Hepatocyte (in vitro differentiated cells): Measurements from ENCODE around the gene HAS3. TPM values are rescaled to one million over a fixed set of nuclear protein-coding genes. Genes with fewer than 3 reads are reported as not detected.

Experiments
- DNase-seq: peaks from one replicate; pipeline ENCODE4 v3.0.0-alpha.2; 2016; ENCODE audit warnings: low spot score
- H2AFZ ChIP-seq: fragments of 200-600 bp; sonication (generic); 2 replicates; pipeline ENCODE4 v1.6.0; 2016; ENCODE audit warnings: antibody characterized with exemption, mild to moderate bottlenecking
- H3K27ac ChIP-seq: fragments of 200-600 bp; sonication (generic); 2 replicates; pipeline ENCODE4 v1.5.1; 2016; ENCODE audit warnings: mild to moderate bottlenecking
- H3K27me3 ChIP-seq: fragments of 200-600 bp; sonication (generic); 2 replicates; pipeline ENCODE4 v1.6.1; 2016
- H3K36me3 ChIP-seq: fragments of 200-600 bp; sonication (generic); replicated peaks from 2 replicates; pipeline ENCODE4 v1.5.1; 2016; ENCODE audit warnings: low read depth; ENCODE audit not compliant: insufficient read depth
- H3K4me1 ChIP-seq: fragments of 200-600 bp; sonication (generic); 2 replicates; pipeline ENCODE4 v1.5.1; 2016; ENCODE audit warnings: mild to moderate bottlenecking, moderate library complexity; ENCODE audit not compliant: insufficient read depth
- H3K4me2 ChIP-seq: fragments of 200-600 bp; sonication (generic); 2 replicates; pipeline ENCODE4 v1.6.0; 2016
- H3K4me3 ChIP-seq: fragments of 200-600 bp; sonication (generic); 2 replicates; pipeline ENCODE4 v1.5.1; 2016; ENCODE audit warnings: mild to moderate bottlenecking
- H3K79me2 ChIP-seq: fragments of 200-600 bp; sonication (generic); 2 replicates; pipeline ENCODE4 v1.6.0; 2017; ENCODE audit warnings: mild to moderate bottlenecking
- H3K9me2 ChIP-seq: fragments of 200-600 bp; sonication (generic); replicated peaks from 2 replicates; pipeline ENCODE4 v1.6.0; 2017; ENCODE audit warnings: mild to moderate bottlenecking; ENCODE audit not compliant: insufficient read depth
- H3K9me3 ChIP-seq: fragments of 200-600 bp; sonication (generic); 2 replicates; pipeline ENCODE4 v1.5.1; 2016; ENCODE audit warnings: low read depth, mild to moderate bottlenecking
- H4K20me1 ChIP-seq: fragments of 200-600 bp; sonication (generic); 2 replicates; pipeline ENCODE4 v1.6.0; 2016; ENCODE audit warnings: mild to moderate bottlenecking; ENCODE audit not compliant: insufficient read depth, poor library complexity, severe bottlenecking
- CTCF ChIP-seq: fragments of 200-600 bp; sonication (generic); IDR thresholded peaks from 2 replicates; pipeline ENCODE4 v1.5.1; 2016; ENCODE audit warnings: antibody characterized with exemption, mild to moderate bottlenecking; ENCODE audit not compliant: poor library complexity
- EZH2 ChIP-seq: fragments of 200-600 bp; sonication (generic); IDR thresholded peaks from 2 replicates; pipeline ENCODE4 v1.6.1; 2016; ENCODE audit warnings: antibody characterized with exemption, mild to moderate bottlenecking, borderline replicate concordance
- EZH2phosphoT487 ChIP-seq: fragments of 200-600 bp; sonication (generic); IDR thresholded peaks from one replicate; pipeline ENCODE4 v1.6.1; 2018; ENCODE audit warnings: antibody characterized with exemption, mild to moderate bottlenecking, low read depth, moderate library complexity; ENCODE audit not compliant: unreplicated experiment, severe bottlenecking
- WGBS: methylation state at CpG from one replicate; pipeline ENCODE4 v1.1.6; 2016; ENCODE audit warnings: low lambda C conversion rate; ENCODE audit errors: missing lambda C conversion rate; 5-methylcytosine and 5-hydroxymethylcytosine counted together
- polyA plus RNA-seq: library from polyadenylated mRNA; unstranded; fragments of >200 nt; fragmentation: Nextera tagmentation; extraction: Ambion mirVana; gene quantifications from 2 replicates; pipeline ENCODE4 v1.2.1, GENCODE V29; 2016
- total RNA-seq: library from RNA; depleted of rRNA; stranded (reverse); fragments of >200 nt; gene quantifications from 2 replicates; pipeline ENCODE4 v1.2.3, GENCODE V29; 2014

Gene HAS3
- total and polyA plus RNA-seq, 2 experiments from 2014 or later: 0.19 to 0.53 TPM

- Histone ChIP-seq H3K79me2 (no peaks in the 10 kb centered on the region), H2AFZ (no peak overlapping the region), H3K4me1 (peaks cover 22% of the 10 kb centered on the region), H3K27me3 (peaks cover 28% of the 10 kb centered on the region), H3K27ac (no peak overlapping the region), H3K9me2 (no peaks in the 10 kb centered on the region), H3K36me3 (no peaks in the 10 kb centered on the region), H3K4me2 (no peak overlapping the region), H3K9me3 (no peaks in the 10 kb centered on the region), H4K20me1 (peaks cover 8% of the 10 kb centered on the region), H3K4me3 (no peak overlapping the region)
- WGBS: 94% methylated on average over 7 of the region's 7 CpGs
- no peak for TF ChIP-seq EZH2phosphoT487
- no peak for TF ChIP-seq CTCF
- TF ChIP-seq EZH2: no peak
- DNase-seq: no peak
These were observed 5.0 kb downstream of the HAS3 start for GRCh38 chr16:69110406-69110805.

GRCh38 chr16:69111216-69111875 lies 5.9 kb downstream of the HAS3 start:
- Histone ChIP-seq H3K9me2 (no peaks in the 10 kb centered on the region), H3K9me3 (no peaks in the 10 kb centered on the region), H3K4me3 (no peak overlapping the region), H3K27me3 (peaks cover 28% of the 10 kb centered on the region), H3K79me2 (no peaks in the 10 kb centered on the region), H3K4me1 (peaks cover 20% of the 10 kb centered on the region), H2AFZ (no peak overlapping the region), H3K27ac (no peak overlapping the region), H3K4me2 (no peak overlapping the region), H3K36me3 (no peaks in the 10 kb centered on the region), H4K20me1 (peaks cover 8% of the 10 kb centered on the region)
- no peak for TF ChIP-seq EZH2
- TF ChIP-seq CTCF: no peak
- no peak for TF ChIP-seq EZH2phosphoT487
- WGBS: 92% methylated on average over 6 of the region's 6 CpGs
- no peak for DNase-seq

- Histone ChIP-seq H3K79me2 (no peaks in the 10 kb centered on the region), H3K9me3 (no peaks in the 10 kb centered on the region), H3K4me2 (no peak overlapping the region), H3K27me3 (peaks cover 23% of the 10 kb centered on the region), H2AFZ (no peak overlapping the region), H4K20me1 (peaks cover 8% of the 10 kb centered on the region), H3K4me1 (peaks cover 16% of the 10 kb centered on the region), H3K4me3 (no peak overlapping the region), H3K36me3 (no peaks in the 10 kb centered on the region), H3K9me2 (no peaks in the 10 kb centered on the region), H3K27ac (no peak overlapping the region)
- DNase-seq: no peak
- TF ChIP-seq EZH2 (no peak), CTCF (no peak), EZH2phosphoT487 (no peak)
- WGBS: 97% methylated on average over 5 of the region's 5 CpGs
These were observed 6.4 kb downstream of the HAS3 start for GRCh38 chr16:69111876-69112230.
